ENCODE measurements around the gene FSTL3. TPM values are rescaled to one million over a fixed set of nuclear protein-coding genes. Genes with fewer than 3 reads are reported as not detected.
"Not testable (repeated sequence)": the region's sequence is repeated elsewhere in the genome, so short reads cannot be mapped to it uniquely, and the experiment has no call there.

The FSTL3 gene
- total RNA-seq, 2 donors from 2014 or later = 64.4 to 437 TPM

GRCh38 chr19:688992-689391 lies 12.8 kb downstream of the FSTL3 start:
- Histone ChIP-seq H3K9me3 (no peaks in the 10 kb centered on the region), H3K36me3 (no peaks in the 10 kb centered on the region), H3K27ac (no peak overlapping the region), H3K4me1 (no peaks in the 10 kb centered on the region), H3K4me3 (no peak overlapping the region), H3K27me3 (no peaks in the 10 kb centered on the region)
- DNase-seq (ENCODE audit: low spot score) = no peak
- no peak for TF ChIP-seq CTCF (IDR thresholded peaks at IDR 0.05)

- Histone ChIP-seq H3K36me3 (no peaks in the 10 kb centered on the region), H3K4me1 (no peaks in the 10 kb centered on the region), H3K27ac (no peak overlapping the region), H3K9me3 (no peaks in the 10 kb centered on the region), H3K4me3 (no peak overlapping the region), H3K27me3 (no peaks in the 10 kb centered on the region)
- DNase-seq (ENCODE audit: low spot score) = no peak
- TF ChIP-seq CTCF (IDR thresholded peaks at IDR 0.05) = no peak
Measured at GRCh38 chr19:690203-690602, 14.0 kb downstream of the FSTL3 start.

GRCh38 chr19:694481-695351 lies 18.5 kb downstream of the FSTL3 start:
- no peak overlapping the region for H3K4me3 ChIP-seq
- DNase-seq (ENCODE audit: low spot score) = no peak

GRCh38 chr19:695352-695949 lies 19.3 kb downstream of the FSTL3 start, which contains the start of gene PRSS57:
Gene PRSS57 (minus strand): TSS chr19:695452. CDS start chr19:695430, 22 bp downstream.
- H3K36me3 ChIP-seq = no peaks in the 10 kb centered on the region
- H3K9me3 ChIP-seq = no peaks in the 10 kb centered on the region
- no peak for DNase-seq (ENCODE audit: low spot score)
- H3K4me1 ChIP-seq = no peaks in the 10 kb centered on the region
- H3K27me3 ChIP-seq = no peaks in the 10 kb centered on the region
- H3K27ac ChIP-seq = no peak within 1 kb of the TSS
- no peak for TF ChIP-seq CTCF (IDR thresholded peaks at IDR 0.05)
- H3K4me3 ChIP-seq = no peak within 1 kb of the TSS

More at GRCh38 chr19:694481-695351, 18.5 kb downstream of the FSTL3 start:
- no peak for TF ChIP-seq CTCF (IDR thresholded peaks at IDR 0.05)
- H3K4me1 ChIP-seq = no peaks in the 10 kb centered on the region
- H3K27ac ChIP-seq = no peak overlapping the region
- H3K9me3 ChIP-seq = no peaks in the 10 kb centered on the region
- H3K27me3 ChIP-seq = no peaks in the 10 kb centered on the region
- H3K36me3 ChIP-seq = no peaks in the 10 kb centered on the region

GRCh38 chr19:698529-698928 lies 22.3 kb downstream of the FSTL3 start:
- not testable (repeated sequence) for H3K27ac ChIP-seq; H3K27me3 ChIP-seq; H3K4me1 ChIP-seq; H3K4me3 ChIP-seq; DNase-seq (ENCODE audit: low spot score); H3K36me3 ChIP-seq; H3K9me3 ChIP-seq

GRCh38 chr19:699885-700284 lies 23.7 kb downstream of the FSTL3 start:
- H3K27ac ChIP-seq; H3K9me3 ChIP-seq; DNase-seq (ENCODE audit: low spot score); H3K36me3 ChIP-seq; H3K4me3 ChIP-seq; H3K27me3 ChIP-seq: not testable (repeated sequence)
- H3K4me1 ChIP-seq = peaks cover 0 to 13% of the 10 kb centered on the region in 2 donors

GRCh38 chr19:702847-703246 lies 26.7 kb downstream of the FSTL3 start:
- not testable (repeated sequence) for H3K4me3 ChIP-seq; H3K36me3 ChIP-seq; H3K9me3 ChIP-seq; H3K27me3 ChIP-seq; DNase-seq (ENCODE audit: low spot score); H3K27ac ChIP-seq
- peaks cover 0 to 13% of the 10 kb centered on the region in 2 donors for H3K4me1 ChIP-seq
